Hepatocyte (in vitro differentiated cells): ENCODE results near the gene TRMT2A. TPM values are rescaled to one million over a fixed set of nuclear protein-coding genes. Genes with fewer than 3 reads are reported as not detected.

Experiments
- DNase-seq: peaks from one replicate; pipeline ENCODE4 v3.0.0-alpha.2; 2016; ENCODE audit warnings: low spot score
- H2AFZ ChIP-seq: fragments of 200-600 bp; sonication (generic); 2 replicates; pipeline ENCODE4 v1.6.0; 2016; ENCODE audit warnings: antibody characterized with exemption, mild to moderate bottlenecking
- H3K27ac ChIP-seq: fragments of 200-600 bp; sonication (generic); 2 replicates; pipeline ENCODE4 v1.5.1; 2016; ENCODE audit warnings: mild to moderate bottlenecking
- H3K27me3 ChIP-seq: fragments of 200-600 bp; sonication (generic); 2 replicates; pipeline ENCODE4 v1.6.1; 2016
- H3K36me3 ChIP-seq: fragments of 200-600 bp; sonication (generic); replicated peaks from 2 replicates; pipeline ENCODE4 v1.5.1; 2016; ENCODE audit warnings: low read depth; ENCODE audit not compliant: insufficient read depth
- H3K4me1 ChIP-seq: fragments of 200-600 bp; sonication (generic); 2 replicates; pipeline ENCODE4 v1.5.1; 2016; ENCODE audit warnings: mild to moderate bottlenecking, moderate library complexity; ENCODE audit not compliant: insufficient read depth
- H3K4me2 ChIP-seq: fragments of 200-600 bp; sonication (generic); 2 replicates; pipeline ENCODE4 v1.6.0; 2016
- H3K4me3 ChIP-seq: fragments of 200-600 bp; sonication (generic); 2 replicates; pipeline ENCODE4 v1.5.1; 2016; ENCODE audit warnings: mild to moderate bottlenecking
- H3K79me2 ChIP-seq: fragments of 200-600 bp; sonication (generic); 2 replicates; pipeline ENCODE4 v1.6.0; 2017; ENCODE audit warnings: mild to moderate bottlenecking
- H3K9me2 ChIP-seq: fragments of 200-600 bp; sonication (generic); replicated peaks from 2 replicates; pipeline ENCODE4 v1.6.0; 2017; ENCODE audit warnings: mild to moderate bottlenecking; ENCODE audit not compliant: insufficient read depth
- H3K9me3 ChIP-seq: fragments of 200-600 bp; sonication (generic); 2 replicates; pipeline ENCODE4 v1.5.1; 2016; ENCODE audit warnings: low read depth, mild to moderate bottlenecking
- H4K20me1 ChIP-seq: fragments of 200-600 bp; sonication (generic); 2 replicates; pipeline ENCODE4 v1.6.0; 2016; ENCODE audit warnings: mild to moderate bottlenecking; ENCODE audit not compliant: insufficient read depth, poor library complexity, severe bottlenecking
- CTCF ChIP-seq: fragments of 200-600 bp; sonication (generic); IDR thresholded peaks from 2 replicates; pipeline ENCODE4 v1.5.1; 2016; ENCODE audit warnings: antibody characterized with exemption, mild to moderate bottlenecking; ENCODE audit not compliant: poor library complexity
- EZH2 ChIP-seq: fragments of 200-600 bp; sonication (generic); IDR thresholded peaks from 2 replicates; pipeline ENCODE4 v1.6.1; 2016; ENCODE audit warnings: antibody characterized with exemption, mild to moderate bottlenecking, borderline replicate concordance
- EZH2phosphoT487 ChIP-seq: fragments of 200-600 bp; sonication (generic); IDR thresholded peaks from one replicate; pipeline ENCODE4 v1.6.1; 2018; ENCODE audit warnings: antibody characterized with exemption, mild to moderate bottlenecking, low read depth, moderate library complexity; ENCODE audit not compliant: unreplicated experiment, severe bottlenecking
- WGBS: methylation state at CpG from one replicate; pipeline ENCODE4 v1.1.6; 2016; ENCODE audit warnings: low lambda C conversion rate; ENCODE audit errors: missing lambda C conversion rate; 5-methylcytosine and 5-hydroxymethylcytosine counted together
- polyA plus RNA-seq: library from polyadenylated mRNA; unstranded; fragments of >200 nt; fragmentation: Nextera tagmentation; extraction: Ambion mirVana; gene quantifications from 2 replicates; pipeline ENCODE4 v1.2.1, GENCODE V29; 2016
- total RNA-seq: library from RNA; depleted of rRNA; stranded (reverse); fragments of >200 nt; gene quantifications from 2 replicates; pipeline ENCODE4 v1.2.3, GENCODE V29; 2014

TRMT2A gene
- total and polyA plus RNA-seq, 2 experiments from 2014 or later = 34.4 to 65.1 TPM

GRCh38 chr22:20127318-20127868 lies 10.4 kb upstream of the TRMT2A start:
- Histone ChIP-seq H3K4me1 (peaks cover 1% of the 10 kb centered on the region), H3K27me3 (no peaks in the 10 kb centered on the region), H2AFZ (no peak overlapping the region), H3K79me2 (peaks cover 7% of the 10 kb centered on the region), H3K27ac (no peak overlapping the region), H4K20me1 (peaks cover 3% of the 10 kb centered on the region), H3K4me3 (no peak overlapping the region), H3K9me3 (no peaks in the 10 kb centered on the region), H3K9me2 (no peaks in the 10 kb centered on the region), H3K4me2 (no peak overlapping the region), H3K36me3 (no peaks in the 10 kb centered on the region)
- no peak for TF ChIP-seq CTCF
- no peak for TF ChIP-seq EZH2phosphoT487
- TF ChIP-seq EZH2 = no peak
- 95% methylated on average over 15 of the region's 15 CpGs for WGBS
- DNase-seq = no peak

GRCh38 chr22:20126284-20127029 lies 9.4 kb upstream of the TRMT2A start:
- Histone ChIP-seq H3K36me3 (no peaks in the 10 kb centered on the region), H3K4me2 (no peak overlapping the region)
- WGBS = 96% methylated on average over 19 of the region's 19 CpGs

GRCh38 chr22:20125201-20126174 lies 8.5 kb upstream of the TRMT2A start:
- Histone ChIP-seq H3K4me3 (no peak overlapping the region), H3K36me3 (no peaks in the 10 kb centered on the region), H3K79me2 (peaks cover 20% of the 10 kb centered on the region), H4K20me1 (no peaks in the 10 kb centered on the region), H3K4me1 (no peaks in the 10 kb centered on the region), H3K4me2 (no peak overlapping the region), H2AFZ (no peak overlapping the region), H3K9me3 (no peaks in the 10 kb centered on the region), H3K9me2 (no peaks in the 10 kb centered on the region), H3K27me3 (no peaks in the 10 kb centered on the region), H3K27ac (no peak overlapping the region)
- 96% methylated on average over 30 of the region's 32 CpGs for WGBS
- no peak for DNase-seq
- TF ChIP-seq EZH2 (no peak), CTCF (no peak), EZH2phosphoT487 (no peak)

More at GRCh38 chr22:20126284-20127029, 9.4 kb upstream of the TRMT2A start:
- no peak overlapping the region for H2AFZ ChIP-seq
- no peaks in the 10 kb centered on the region for H3K9me2 ChIP-seq
- peaks cover 10% of the 10 kb centered on the region for H3K79me2 ChIP-seq
- H3K27me3 ChIP-seq = no peaks in the 10 kb centered on the region
- no peaks in the 10 kb centered on the region for H4K20me1 ChIP-seq
- no peak overlapping the region for H3K27ac ChIP-seq
- H3K4me1 ChIP-seq = no peaks in the 10 kb centered on the region
- TF ChIP-seq CTCF (no peak), EZH2 (no peak), EZH2phosphoT487 (no peak)
- no peaks in the 10 kb centered on the region for H3K9me3 ChIP-seq
- H3K4me3 ChIP-seq = no peak overlapping the region
- no peak for DNase-seq
